Measurements from ENCODE around the gene ITGA2.
"Not testable (repeated sequence)": the region's sequence is repeated elsewhere in the genome, so short reads cannot be mapped to it uniquely, and the experiment has no call there.

The ITGA2 gene

GRCh38 chr5:52963636-52964035, 25.5 kb upstream of the ITGA2 start:
- H3K18ac ChIP-seq (ENCODE audit: low read length): no peak overlapping the region
- H4K12ac ChIP-seq (ENCODE audit: low read depth, low read length): no peak overlapping the region
- peaks cover 0 to 2% of the 10 kb centered on the region in 2 experiments for H3K4me1 ChIP-seq (ENCODE audit: control insufficient read depth in 1 of 2, insufficient read depth in 2 of 2, low read length in 2 of 2)
- H3K14ac ChIP-seq (ENCODE audit: low read length): no peak overlapping the region
- DNase-seq: peak; percentile 53 to 94
- H3K27ac ChIP-seq (ENCODE audit: low read depth, low read length): peak overlapping the region; percentile 48
- no peak overlapping the region for H3K4me2 ChIP-seq (ENCODE audit: low read length)
- no peak overlapping the region for H4K91ac ChIP-seq (ENCODE audit: low read depth, low read length)
- no peak overlapping the region for H3K4ac ChIP-seq (ENCODE audit: low read depth, low read length)
- H3K36me3 ChIP-seq (ENCODE audit: control insufficient read depth in 1 of 2, insufficient read depth in 2 of 2, low read length in 2 of 2): no peaks in the 10 kb centered on the region
- H3K9ac ChIP-seq (ENCODE audit: low read length): no peak overlapping the region
- H3K79me1 ChIP-seq (ENCODE audit: low read length): peaks cover 4% of the 10 kb centered on the region
- H3K4me3 ChIP-seq (ENCODE audit: low read depth, low read length): no peak overlapping the region
- H2BK12ac ChIP-seq (ENCODE audit: low read length): no peak overlapping the region
- H2AFZ ChIP-seq (ENCODE audit: insufficient read depth, low read length, poor library complexity): no peak overlapping the region
- H4K8ac ChIP-seq (ENCODE audit: low read depth, low read length): no peak overlapping the region
- no peak overlapping the region for H3K23ac ChIP-seq (ENCODE audit: low read length)
- no CpG with 5 or more reads among the region's 1 CpG for WGBS (ENCODE audit: extremely low coverage, insufficient coverage, insufficient read length)
- H3K27me3 ChIP-seq (ENCODE audit: insufficient read depth, low read length): no peaks in the 10 kb centered on the region
- no peaks in the 10 kb centered on the region for H3K9me3 ChIP-seq (ENCODE audit: insufficient read depth, low read depth, low read length)
- H2BK120ac ChIP-seq (ENCODE audit: insufficient read depth, low read length, poor library complexity): no peak overlapping the region
- no peak overlapping the region for H2AK5ac ChIP-seq (ENCODE audit: low read length)
- H2BK5ac ChIP-seq (ENCODE audit: low read depth, low read length, poor library complexity): no peak overlapping the region
- no peaks in the 10 kb centered on the region for H3K79me2 ChIP-seq (ENCODE audit: control insufficient read depth, insufficient read depth, low read length, poor library complexity)

GRCh38 chr5:52964138-52964537, 25.0 kb upstream of the ITGA2 start:
- Histone ChIP-seq H3K14ac (ENCODE audit: low read length) (no peak overlapping the region), H3K4me3 (ENCODE audit: low read depth, low read length) (no peak overlapping the region), H3K79me1 (ENCODE audit: low read length) (peaks cover 4% of the 10 kb centered on the region), H3K79me2 (ENCODE audit: control insufficient read depth, insufficient read depth, low read length, poor library complexity) (no peaks in the 10 kb centered on the region), H3K23ac (ENCODE audit: low read length) (no peak overlapping the region), H3K9me3 (ENCODE audit: insufficient read depth, low read depth, low read length) (no peaks in the 10 kb centered on the region), H3K4ac (ENCODE audit: low read depth, low read length) (no peak overlapping the region), H4K91ac (ENCODE audit: low read depth, low read length) (peak overlapping the region; percentile 45), H4K8ac (ENCODE audit: low read depth, low read length) (no peak overlapping the region), H2BK5ac (ENCODE audit: low read depth, low read length, poor library complexity) (no peak overlapping the region), H2BK120ac (ENCODE audit: insufficient read depth, low read length, poor library complexity) (peak overlapping the region; percentile 48), H3K27ac (ENCODE audit: low read depth, low read length) (peak overlapping the region; percentile 48), H3K36me3 (ENCODE audit: control insufficient read depth in 1 of 2, insufficient read depth in 2 of 2, low read length in 2 of 2) (no peaks in the 10 kb centered on the region), H2AFZ (ENCODE audit: insufficient read depth, low read length, poor library complexity) (no peak overlapping the region), H2AK5ac (ENCODE audit: low read length) (no peak overlapping the region), H3K18ac (ENCODE audit: low read length) (no peak overlapping the region), H2BK12ac (ENCODE audit: low read length) (peak overlapping the region; percentile 25), H3K27me3 (ENCODE audit: insufficient read depth, low read length) (no peaks in the 10 kb centered on the region), H4K12ac (ENCODE audit: low read depth, low read length) (no peak overlapping the region), H3K4me2 (ENCODE audit: low read length) (no peak overlapping the region), H3K4me1 (ENCODE audit: control insufficient read depth in 1 of 2, insufficient read depth in 2 of 2, low read length in 2 of 2) (peaks cover 0 to 2% of the 10 kb centered on the region in 2 experiments), H3K9ac (ENCODE audit: low read length) (no peak overlapping the region)
- peak; percentile 21 to 53 for DNase-seq
- WGBS (ENCODE audit: extremely low coverage, insufficient coverage, insufficient read length): no CpG with 5 or more reads among the region's 1 CpG

- H3K79me1 ChIP-seq (ENCODE audit: low read length); H3K4ac ChIP-seq (ENCODE audit: low read depth, low read length); DNase-seq; H3K9ac ChIP-seq (ENCODE audit: low read length); H3K27me3 ChIP-seq (ENCODE audit: insufficient read depth, low read length); H3K4me1 ChIP-seq (ENCODE audit: control insufficient read depth in 1 of 2, insufficient read depth in 2 of 2, low read length in 2 of 2); H4K8ac ChIP-seq (ENCODE audit: low read depth, low read length); H3K14ac ChIP-seq (ENCODE audit: low read length); H2AK5ac ChIP-seq (ENCODE audit: low read length); H3K4me3 ChIP-seq (ENCODE audit: low read depth, low read length); H3K79me2 ChIP-seq (ENCODE audit: control insufficient read depth, insufficient read depth, low read length, poor library complexity); H3K18ac ChIP-seq (ENCODE audit: low read length); H3K4me2 ChIP-seq (ENCODE audit: low read length); H4K12ac ChIP-seq (ENCODE audit: low read depth, low read length); H2AFZ ChIP-seq (ENCODE audit: insufficient read depth, low read length, poor library complexity); H3K27ac ChIP-seq (ENCODE audit: low read depth, low read length); H2BK120ac ChIP-seq (ENCODE audit: insufficient read depth, low read length, poor library complexity); H2BK12ac ChIP-seq (ENCODE audit: low read length); H3K23ac ChIP-seq (ENCODE audit: low read length); H3K36me3 ChIP-seq (ENCODE audit: control insufficient read depth in 1 of 2, insufficient read depth in 2 of 2, low read length in 2 of 2); H2BK5ac ChIP-seq (ENCODE audit: low read depth, low read length, poor library complexity); H4K91ac ChIP-seq (ENCODE audit: low read depth, low read length): not testable (repeated sequence)
- H3K9me3 ChIP-seq (ENCODE audit: insufficient read depth, low read depth, low read length): peaks cover 14% of the 10 kb centered on the region
- WGBS (ENCODE audit: extremely low coverage, insufficient coverage, insufficient read length): no CpG with 5 or more reads among the region's 7 CpGs
These were observed 13.0 kb upstream of the ITGA2 start for GRCh38 chr5:52976157-52976556.

GRCh38 chr5:52977264-52977897, 11.8 kb upstream of the ITGA2 start:
- no peaks in the 10 kb centered on the region for H3K79me2 ChIP-seq (ENCODE audit: control insufficient read depth, insufficient read depth, low read length, poor library complexity)
- H3K14ac ChIP-seq (ENCODE audit: low read length): no peak overlapping the region
- no peak overlapping the region for H4K12ac ChIP-seq (ENCODE audit: low read depth, low read length)
- H3K4me1 ChIP-seq (ENCODE audit: control insufficient read depth in 1 of 2, insufficient read depth in 2 of 2, low read length in 2 of 2): no peaks in the 10 kb centered on the region
- no peak overlapping the region for H2AFZ ChIP-seq (ENCODE audit: insufficient read depth, low read length, poor library complexity)
- H3K23ac ChIP-seq (ENCODE audit: low read length): no peak overlapping the region
- H4K8ac ChIP-seq (ENCODE audit: low read depth, low read length): no peak overlapping the region
- WGBS (ENCODE audit: extremely low coverage, insufficient coverage, insufficient read length): no CpG with 5 or more reads among the region's 7 CpGs
- H2BK5ac ChIP-seq (ENCODE audit: low read depth, low read length, poor library complexity): no peak overlapping the region
- no peaks in the 10 kb centered on the region for H3K27me3 ChIP-seq (ENCODE audit: insufficient read depth, low read length)
- H2BK120ac ChIP-seq (ENCODE audit: insufficient read depth, low read length, poor library complexity): no peak overlapping the region
- DNase-seq: no peak
- no peak overlapping the region for H3K4me3 ChIP-seq (ENCODE audit: low read depth, low read length)
- H2BK12ac ChIP-seq (ENCODE audit: low read length): no peak overlapping the region
- no peaks in the 10 kb centered on the region for H3K36me3 ChIP-seq (ENCODE audit: control insufficient read depth in 1 of 2, insufficient read depth in 2 of 2, low read length in 2 of 2)
- H3K9me3 ChIP-seq (ENCODE audit: insufficient read depth, low read depth, low read length): peaks cover 14% of the 10 kb centered on the region
- no peak overlapping the region for H4K91ac ChIP-seq (ENCODE audit: low read depth, low read length)
- H3K9ac ChIP-seq (ENCODE audit: low read length): no peak overlapping the region
- no peak overlapping the region for H3K4me2 ChIP-seq (ENCODE audit: low read length)
- H3K18ac ChIP-seq (ENCODE audit: low read length): no peak overlapping the region
- no peak overlapping the region for H3K4ac ChIP-seq (ENCODE audit: low read depth, low read length)
- H2AK5ac ChIP-seq (ENCODE audit: low read length): no peak overlapping the region
- H3K27ac ChIP-seq (ENCODE audit: low read depth, low read length): no peak overlapping the region
- no peaks in the 10 kb centered on the region for H3K79me1 ChIP-seq (ENCODE audit: low read length)
